ENCODE results near the gene PLA2G4C.
A peak's percentile ranks its signal among the peaks of the same experiment; 100 is the strongest.

The PLA2G4C gene

DNA sequence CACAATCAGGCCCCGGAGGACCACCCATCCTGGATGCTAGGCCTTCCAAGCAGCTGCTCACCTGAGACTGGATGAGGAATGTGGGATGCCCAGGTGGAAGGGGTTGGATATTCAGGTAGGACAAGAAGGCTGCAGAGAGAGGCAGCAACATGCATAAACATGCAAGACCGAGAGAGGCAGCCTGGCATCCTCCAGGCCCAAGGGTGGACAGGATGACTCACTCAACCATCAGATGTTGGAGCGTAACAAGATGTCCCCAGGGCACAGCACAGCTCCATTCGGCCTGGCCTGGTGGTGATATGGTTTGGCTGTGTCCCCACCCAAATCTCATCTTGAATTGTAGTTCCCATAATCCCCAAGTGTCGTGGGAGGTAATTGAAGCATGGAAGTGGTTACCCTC lies 56.8 kb downstream of the PLA2G4C start:
- DNase-seq, result no peak
- no peak for ATAC-seq

DNA sequence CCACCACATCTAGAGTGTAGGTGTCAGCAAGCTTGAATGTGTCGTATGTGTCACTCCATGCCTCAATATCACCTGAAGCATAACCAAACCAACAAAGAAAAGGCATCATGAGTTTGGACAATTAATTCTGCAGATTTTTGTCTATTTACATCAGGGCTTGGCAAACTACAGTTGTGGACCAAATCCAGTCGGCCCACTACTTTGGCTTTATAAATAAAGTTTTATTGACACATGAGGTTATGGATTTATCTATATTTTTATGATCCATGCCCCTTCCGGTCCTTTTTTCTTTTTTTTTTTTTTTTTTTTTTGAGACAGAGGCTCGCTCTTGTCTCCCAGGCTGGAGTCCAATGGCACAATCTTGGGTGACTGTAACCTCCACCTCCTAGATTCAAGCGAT lies 57.5 kb downstream of the PLA2G4C start:
- DNase-seq (no peak), ATAC-seq (no peak)

DNA sequence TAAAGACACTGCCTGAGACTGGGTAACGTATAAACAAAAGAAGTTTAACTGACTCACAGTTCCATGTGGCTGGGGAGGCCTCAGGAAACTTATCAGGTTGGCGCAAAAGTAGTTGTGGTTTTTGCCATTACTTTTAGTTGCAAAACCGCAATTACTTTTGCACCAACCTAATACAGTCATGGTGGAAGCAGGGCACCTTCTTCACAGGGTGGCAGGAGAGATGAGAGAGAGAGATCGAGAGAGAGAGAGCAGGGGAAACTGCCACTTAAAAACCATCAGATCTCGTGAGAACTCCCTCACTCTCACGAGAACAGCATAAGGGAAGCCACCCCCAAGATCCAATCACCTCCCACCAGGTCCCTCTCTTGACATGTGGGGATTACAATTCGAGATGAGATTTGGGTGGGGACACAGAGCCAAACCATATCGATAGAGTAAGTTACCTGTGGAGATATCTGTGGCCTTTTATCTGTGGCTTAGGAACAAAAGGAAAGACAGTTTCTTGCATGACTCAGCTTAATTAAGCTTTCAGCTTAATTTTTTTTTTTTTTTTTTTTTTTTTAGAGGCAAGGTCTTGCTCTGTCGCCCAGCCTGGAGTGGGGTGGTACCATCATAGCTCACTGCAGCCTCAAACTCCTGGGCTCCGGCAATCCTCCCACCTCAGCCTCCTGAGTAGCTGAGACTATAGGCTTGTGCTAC lies 59.1 kb downstream of the PLA2G4C start:
- ATAC-seq (no peak), DNase-seq (no peak)

DNA sequence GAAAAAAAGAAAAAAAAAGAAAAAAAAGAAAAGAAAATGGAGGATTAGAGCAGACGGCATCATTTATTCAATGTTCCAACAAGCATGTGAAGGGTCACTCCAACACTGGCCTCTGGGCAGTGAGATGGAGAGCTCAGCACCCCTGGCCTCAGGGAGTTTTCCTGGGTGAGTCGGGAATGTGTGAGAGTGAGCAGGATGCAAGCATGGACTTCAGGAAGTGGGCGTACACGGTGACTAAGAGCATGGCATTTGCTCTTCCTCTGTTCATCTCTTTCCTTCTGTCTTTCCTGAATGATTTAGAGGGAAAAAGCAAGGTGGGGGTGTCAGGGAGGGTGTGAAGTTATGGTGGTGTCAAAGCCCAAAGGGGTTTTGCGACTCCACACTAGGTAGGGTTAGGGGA lies 66.1 kb downstream of the PLA2G4C start:
- no peak for ATAC-seq
- no peak for DNase-seq

DNA sequence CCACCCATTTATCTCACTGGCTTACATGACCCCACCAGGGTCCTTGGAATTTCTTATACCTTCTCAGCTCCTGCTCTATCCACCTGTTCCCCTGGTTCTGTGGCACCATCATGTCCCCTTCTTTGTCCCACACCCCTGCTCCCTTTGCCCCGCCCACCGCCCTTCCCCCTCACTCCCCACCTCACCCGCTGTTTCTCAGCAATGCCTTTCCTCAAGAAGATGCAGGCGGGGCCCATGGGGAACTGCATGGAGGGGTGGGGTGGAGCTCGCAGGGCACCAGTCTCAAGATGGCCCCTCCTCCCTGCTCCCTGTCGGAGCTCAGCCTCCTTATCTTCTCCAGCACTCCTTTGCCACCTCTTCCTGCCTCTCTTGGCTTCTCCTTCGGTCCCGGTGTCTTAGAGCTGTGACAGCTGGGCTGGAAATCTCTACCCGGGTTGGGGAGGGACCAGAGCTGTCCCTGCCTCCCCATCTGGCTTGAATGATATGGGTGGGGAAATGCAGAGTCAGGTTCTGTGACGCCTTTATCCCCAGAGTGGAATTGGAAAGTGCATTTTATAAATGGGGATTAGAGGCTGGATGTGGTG lies 66.8 kb downstream of the PLA2G4C start, which contains the start of gene CABP5:
TSS of gene CABP5 (minus strand) at position 405 of the 584 bp plus-strand sequence. CDS start at position 248, 157 bp downstream.
- ATAC-seq (no peak), DNase-seq (no peak)

DNA sequence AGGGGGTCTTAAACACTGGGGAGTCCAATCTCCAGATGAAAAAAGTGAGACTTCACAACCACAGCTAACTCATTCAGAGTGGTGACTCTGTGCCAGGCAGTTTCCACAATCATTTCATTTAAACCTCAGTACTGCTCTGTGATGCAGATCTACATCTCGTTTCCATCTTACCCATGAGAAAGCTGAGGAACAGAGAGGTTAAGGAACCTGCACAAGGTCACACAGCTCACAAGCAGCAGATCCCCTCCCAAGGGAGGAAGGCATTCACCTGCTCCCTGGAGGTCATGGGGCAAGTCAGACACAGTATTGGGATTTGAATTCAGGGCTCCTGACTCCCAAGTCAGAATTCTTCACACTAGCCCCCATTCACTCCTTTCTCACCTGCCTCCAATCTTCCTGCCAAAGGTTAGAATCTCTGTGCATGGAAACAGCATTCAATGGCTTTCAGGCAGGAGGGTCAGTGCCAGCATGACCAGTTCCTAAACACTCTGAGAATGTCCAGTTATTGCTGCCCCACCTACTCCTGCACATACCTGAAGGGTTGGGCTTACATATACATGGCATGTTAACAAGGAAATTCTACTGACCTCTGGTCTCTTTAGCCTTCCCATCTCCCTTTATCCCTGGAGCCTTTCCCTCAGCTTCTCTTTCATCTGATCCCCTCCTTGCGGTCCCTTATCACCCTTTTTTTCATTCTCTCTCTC lies 68.6 kb downstream of the PLA2G4C start:
- ATAC-seq (no peak), DNase-seq (no peak)

DNA sequence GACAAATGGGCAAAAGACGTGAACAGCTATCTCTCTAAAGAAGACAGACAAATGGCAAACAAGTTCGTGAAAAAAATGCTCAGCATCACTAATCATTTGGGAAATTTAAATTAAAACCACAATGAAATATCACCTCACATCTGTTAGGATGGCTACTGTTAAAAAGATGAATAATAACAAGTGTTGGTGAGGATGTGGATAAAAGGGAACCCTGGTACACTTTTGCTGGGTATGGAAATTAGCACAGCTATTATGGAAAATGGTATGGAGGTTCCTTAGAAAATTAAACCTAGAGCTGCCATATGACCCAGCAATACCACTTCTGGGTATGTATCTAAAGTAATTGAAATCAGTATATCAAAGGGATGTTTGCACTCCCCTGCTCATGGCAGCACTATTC lies 73.9 kb downstream of the PLA2G4C start:
- no peak for ATAC-seq

DNA sequence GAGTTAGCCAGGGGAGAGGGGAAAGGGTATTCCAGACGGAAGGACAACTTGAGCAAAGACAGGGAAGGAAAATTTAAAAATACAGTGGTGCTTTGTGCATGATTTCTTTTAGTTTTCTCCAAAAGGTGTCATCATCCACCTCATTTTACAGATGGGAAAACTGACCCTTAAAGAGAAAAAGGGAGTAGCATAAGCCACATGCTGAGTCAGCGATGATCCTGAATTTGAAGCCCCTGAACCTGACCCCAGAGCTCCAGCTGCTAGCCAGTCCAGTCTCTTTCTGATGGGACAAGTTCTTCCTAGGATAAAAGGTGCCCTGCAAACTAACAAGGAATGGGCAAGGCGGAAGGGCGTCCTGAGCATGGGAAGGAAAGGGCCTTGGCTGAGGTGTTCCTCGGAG lies 77.0 kb downstream of the PLA2G4C start:
- ATAC-seq (no peak), DNase-seq (no peak)

More for the DNA sequence above, 73.9 kb downstream of the PLA2G4C start:
- no peak for DNase-seq

DNA sequence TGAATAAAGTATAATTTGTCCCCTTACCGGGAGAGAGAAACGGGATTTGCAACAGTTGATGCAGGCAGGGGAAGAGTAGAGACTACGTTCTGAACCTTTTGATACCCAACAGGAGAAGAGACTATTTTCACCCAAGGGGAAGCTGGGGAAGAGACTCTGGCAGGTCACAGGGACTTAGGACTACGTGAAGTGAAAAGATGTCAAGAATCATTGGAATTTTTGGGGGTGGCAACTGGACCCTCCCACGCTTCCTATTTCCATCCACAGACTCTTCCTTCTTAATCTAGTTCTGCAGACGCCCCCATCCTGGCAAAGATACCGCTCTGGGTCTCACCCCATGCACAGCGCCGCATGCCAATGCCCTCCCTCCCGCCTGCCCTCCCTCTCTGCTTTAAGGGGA lies 80.5 kb downstream of the PLA2G4C start:
- ATAC-seq (no peak), DNase-seq (no peak)

DNA sequence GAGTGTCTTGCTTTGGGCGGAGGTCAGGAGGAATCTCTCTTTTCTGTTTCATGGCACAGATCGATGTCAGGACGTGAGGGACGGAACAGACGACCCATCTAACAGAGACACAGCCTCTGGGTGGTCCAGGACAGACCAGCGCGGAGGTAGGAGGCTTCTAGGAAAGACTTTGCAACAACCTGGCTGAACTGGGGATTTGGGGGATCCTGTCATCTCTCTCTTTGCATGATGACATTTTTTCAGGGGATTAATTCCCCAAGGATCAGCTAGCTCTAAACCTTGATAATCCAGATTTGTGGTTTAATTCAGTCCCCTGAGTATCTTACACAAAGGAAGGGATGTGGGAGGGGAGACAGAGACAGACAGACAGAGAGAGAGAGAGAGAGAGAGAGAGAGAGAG lies 81.2 kb downstream of the PLA2G4C start:
- DNase-seq (no peak), ATAC-seq (no peak)

DNA sequence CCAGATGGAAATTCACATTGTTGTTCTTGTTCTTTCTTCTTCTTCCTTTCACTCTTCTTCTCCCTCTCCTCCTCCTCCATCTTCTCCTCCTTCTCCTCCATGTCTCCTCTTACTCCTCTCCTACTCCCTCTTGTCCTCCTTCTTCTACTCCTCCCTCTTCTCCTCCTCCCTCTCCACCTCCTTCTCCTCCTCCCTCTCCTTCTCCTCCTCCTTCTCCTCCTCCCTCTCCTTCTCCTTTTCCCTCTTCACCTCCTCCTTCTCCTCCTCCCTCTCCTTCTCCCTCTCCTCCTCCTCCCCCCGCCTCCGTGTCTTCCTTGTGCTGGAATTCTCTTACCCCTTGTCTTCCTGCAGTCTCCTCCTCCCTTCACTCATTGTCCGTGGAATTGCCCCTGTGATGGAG lies 85.1 kb downstream of the PLA2G4C start:
- no peak for ATAC-seq
- no peak for DNase-seq

DNA sequence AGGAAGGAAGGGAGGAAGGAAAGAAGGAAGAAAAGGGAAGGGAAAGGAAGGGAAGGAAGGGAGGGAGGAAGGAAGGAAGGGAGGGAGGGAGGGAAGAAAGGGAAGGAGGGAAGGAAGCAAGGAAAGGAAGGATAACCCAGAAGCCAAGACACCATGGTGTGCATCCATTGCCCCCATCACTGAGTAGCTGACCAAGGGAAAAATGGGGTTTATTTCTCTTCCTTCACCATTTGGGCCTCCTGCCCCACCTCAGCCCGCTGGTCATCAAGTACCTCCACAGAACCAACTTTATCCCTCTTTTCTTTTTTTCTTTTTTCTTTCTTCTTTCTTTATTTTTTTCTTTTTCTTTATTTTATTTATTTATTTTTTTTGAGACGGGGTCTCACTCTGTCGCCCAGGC lies 87.1 kb downstream of the PLA2G4C start:
- ATAC-seq (no peak), DNase-seq (no peak)

DNA sequence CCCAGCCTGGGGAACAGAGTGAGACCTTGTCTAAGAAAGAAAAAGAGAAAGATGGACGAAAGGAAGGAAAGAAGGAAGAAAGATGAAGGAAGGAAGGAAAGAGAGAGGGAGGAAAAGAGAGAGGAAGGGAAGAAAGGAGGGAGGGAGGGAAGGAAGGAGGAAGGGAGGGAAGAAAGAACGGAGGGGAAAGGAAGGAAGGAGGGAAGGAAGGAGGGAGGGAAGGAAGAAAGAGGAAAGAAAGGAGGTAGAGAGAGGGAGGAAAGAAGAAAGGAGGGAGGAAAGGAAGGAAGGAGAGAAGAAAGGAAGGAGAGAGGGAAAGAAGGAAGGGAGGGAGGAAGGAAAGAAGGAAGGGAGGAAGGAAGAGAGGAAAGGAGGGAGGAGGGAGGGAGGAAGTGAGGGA lies 87.6 kb downstream of the PLA2G4C start:
- DNase-seq (no peak), ATAC-seq (no peak)

DNA sequence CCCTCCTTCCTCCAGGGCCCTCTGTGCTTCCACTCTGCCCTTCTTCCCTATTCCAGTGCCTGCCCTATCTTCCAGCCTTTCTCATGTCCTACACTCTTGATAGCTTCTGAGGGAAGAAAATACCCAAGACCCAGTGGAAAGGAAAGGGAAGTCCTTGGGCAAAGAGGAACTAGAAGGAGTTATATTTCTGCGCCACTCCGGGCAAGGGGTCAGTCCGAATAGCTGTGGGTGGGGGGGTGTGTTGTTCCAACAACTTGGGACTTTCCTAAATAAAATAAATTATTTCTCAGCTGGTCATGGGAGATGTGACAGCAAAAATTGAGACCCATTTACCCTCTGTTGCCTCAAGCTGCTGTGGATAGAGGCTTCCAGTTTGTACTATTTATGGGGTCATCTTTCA lies 89.9 kb downstream of the PLA2G4C start:
- DNase-seq (no peak), ATAC-seq (no peak)

DNA sequence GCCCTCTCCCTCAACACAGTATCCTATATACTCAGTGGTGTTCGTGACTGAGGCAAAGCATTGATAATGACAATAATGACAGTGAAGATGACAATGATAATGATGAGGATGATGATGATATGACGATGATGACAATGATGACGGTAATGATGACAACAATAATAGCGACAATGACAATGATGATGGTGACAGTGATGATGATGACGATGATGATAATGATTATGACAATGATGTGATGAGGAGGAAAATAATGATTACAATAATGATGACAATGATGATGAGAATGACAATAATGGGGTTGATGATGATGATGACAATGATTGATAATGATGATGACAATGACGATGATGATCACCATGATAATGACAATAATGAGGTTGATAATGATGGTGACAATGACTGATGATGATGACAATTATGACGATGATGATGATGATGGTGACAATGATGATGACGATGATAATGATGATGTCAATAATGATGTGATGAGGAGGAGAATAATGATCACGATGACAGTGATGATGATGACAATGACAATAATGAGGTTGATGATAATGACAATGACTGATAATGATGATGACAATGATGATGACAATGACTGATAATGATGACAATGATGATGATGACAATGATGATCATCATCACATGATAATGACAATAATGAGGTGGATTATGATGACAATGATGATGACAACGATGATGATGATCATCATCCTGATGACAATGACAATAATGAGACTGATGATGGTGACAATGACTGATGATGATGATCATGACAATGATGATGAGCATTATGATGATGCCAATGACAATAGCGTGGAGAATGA lies 99.5 kb downstream of the PLA2G4C start:
- DNase-seq, result no peak
- no peak for ATAC-seq

DNA sequence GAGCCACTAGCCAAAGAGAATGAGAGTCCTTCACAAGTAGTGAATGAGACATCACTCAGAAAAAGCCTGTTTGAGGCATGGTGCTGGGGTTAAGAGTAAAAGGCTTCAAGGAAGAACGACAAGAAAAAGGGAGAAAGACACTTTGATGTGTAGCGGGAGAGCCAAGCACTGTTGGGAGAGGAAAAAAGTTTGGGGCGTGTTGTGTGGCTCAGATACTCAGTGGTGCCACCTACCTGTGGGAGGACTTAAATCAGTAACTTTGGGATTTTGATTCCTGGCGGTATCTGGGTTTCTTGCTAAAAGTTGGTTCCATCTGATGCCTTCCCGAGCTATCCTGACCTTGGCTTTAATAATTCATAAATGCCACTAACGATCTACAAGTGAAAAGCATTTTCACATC lies 103.9 kb downstream of the PLA2G4C start:
- ATAC-seq (no peak), DNase-seq (peak; percentile 17)

DNA sequence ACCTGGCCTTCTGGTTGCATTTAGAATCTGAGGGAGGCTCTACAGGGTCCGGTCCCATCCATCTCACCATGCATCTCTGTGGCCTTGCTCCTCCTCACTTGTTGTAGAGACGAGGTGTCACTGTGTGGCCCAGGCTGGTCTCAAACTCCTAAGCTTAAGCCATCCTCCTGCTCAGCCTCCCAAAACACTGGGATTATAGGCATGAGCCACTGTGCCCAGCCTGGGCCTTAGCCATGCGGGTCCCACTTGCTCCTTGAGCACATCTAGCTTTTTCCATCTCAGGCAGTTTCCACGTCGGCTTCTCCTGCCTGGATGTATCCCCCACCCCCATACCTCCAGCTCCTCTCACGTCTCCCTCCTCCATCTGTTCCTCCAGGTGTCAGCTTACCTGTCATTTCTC lies 106.4 kb downstream of the PLA2G4C start:
- no peak for DNase-seq
- no peak for ATAC-seq

DNA sequence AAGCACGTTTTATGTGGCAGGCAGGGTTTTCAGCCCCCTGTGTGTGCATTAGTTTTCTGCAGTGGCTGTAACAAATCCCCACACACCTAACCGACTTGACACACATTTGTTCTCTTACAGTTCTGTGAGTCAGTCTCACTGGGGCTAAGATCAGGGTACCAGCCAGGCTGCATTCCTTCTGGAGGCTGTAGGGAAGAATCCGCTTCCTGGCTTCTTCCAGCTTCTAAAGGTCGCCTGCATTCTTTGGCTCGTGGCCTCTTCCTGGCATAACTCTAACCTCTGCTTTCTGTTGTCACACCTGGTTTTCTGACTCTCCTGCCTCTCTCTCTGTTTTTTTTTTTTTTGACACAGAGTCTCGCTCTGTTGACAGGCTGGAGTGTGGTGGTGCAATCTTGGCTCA lies 109.8 kb downstream of the PLA2G4C start:
- no peak for DNase-seq
- no peak for ATAC-seq

DNA sequence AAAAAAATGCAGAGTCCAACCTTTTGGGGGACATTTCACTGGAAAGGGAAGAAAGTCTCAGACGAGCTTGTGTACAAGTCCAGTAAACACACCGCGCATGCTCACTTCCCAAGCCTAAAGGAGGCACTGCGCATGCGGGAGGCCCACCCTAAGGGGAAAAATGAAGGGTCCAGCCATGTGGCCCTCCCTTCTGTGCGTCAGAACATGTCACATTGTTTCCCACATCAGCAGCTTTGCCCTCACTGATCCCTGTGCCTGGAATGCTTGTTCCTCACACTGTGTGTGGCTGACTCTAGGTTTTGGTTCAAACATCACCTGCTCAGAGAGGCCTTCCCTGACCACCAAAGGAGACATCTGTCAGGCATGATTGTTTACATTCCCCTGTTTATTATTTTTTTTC lies 111.8 kb downstream of the PLA2G4C start:
- no peak for ATAC-seq
- DNase-seq, result no peak
